Choroid plexus epithelial cell (primary cell): ENCODE data around the gene MRPL42.
"Not testable (repeated sequence)": the region's sequence is repeated elsewhere in the genome, so short reads cannot be mapped to it uniquely, and the experiment has no call there.

Source experiments
- DNase-seq: peaks from one replicate; pipeline ENCODE4 v3.0.0-alpha.2; 2010; ENCODE audit warnings: low read depth
- H3K4me3 ChIP-seq: 2 replicates; pipeline ENCODE4 v1.5.1; 2011; ENCODE audit warnings: low read depth, mild to moderate bottlenecking, control low read depth, low read length, moderate library complexity
- TF ChIP-seq, protein P1 (sequence below): conservative IDR thresholded peaks from 2 replicates; pipeline ENCODE4 v1.5.1; 2011; ENCODE audit warnings: low read depth, mild to moderate bottlenecking, control low read depth, inconsistent platforms, low read length, moderate library complexity

Gene MRPL42

DNA sequence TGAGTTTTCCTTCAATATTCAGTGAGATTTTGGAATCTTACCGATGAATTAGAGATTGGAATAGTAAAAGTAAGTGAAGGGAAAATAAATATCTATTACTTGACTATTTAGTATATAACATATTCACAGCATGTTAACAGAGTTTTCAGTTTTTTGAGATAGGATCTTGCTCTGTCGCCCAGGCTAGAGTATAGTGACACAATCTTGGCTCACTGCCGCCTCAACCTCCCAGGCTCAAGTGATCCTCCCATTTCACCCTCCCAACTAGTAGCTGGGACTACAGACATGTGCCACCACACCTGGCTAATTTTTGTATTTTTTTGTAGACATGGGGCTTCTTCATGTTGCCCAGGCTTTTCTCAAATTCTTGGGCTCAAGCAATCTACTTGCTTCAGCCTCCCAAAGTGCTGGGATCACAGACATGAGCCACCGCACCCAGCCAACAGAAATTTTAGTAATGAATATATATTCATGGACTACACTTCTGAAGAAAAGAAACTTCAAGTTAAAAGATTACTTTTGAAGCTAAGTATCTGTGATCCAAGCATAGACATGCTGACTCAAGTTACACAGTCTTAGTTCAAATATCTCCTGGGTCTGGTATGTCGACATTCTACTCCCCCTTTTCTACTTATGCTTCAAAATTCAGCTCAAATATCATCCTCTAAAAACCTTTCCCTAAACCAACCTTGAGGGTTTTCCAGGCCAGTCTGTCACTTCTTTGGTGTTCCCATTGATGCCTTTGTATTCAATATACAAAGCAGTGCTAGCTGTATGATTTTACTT lies 39.3 kb upstream of the MRPL42 start:
- TF ChIP-seq, protein P1, sequence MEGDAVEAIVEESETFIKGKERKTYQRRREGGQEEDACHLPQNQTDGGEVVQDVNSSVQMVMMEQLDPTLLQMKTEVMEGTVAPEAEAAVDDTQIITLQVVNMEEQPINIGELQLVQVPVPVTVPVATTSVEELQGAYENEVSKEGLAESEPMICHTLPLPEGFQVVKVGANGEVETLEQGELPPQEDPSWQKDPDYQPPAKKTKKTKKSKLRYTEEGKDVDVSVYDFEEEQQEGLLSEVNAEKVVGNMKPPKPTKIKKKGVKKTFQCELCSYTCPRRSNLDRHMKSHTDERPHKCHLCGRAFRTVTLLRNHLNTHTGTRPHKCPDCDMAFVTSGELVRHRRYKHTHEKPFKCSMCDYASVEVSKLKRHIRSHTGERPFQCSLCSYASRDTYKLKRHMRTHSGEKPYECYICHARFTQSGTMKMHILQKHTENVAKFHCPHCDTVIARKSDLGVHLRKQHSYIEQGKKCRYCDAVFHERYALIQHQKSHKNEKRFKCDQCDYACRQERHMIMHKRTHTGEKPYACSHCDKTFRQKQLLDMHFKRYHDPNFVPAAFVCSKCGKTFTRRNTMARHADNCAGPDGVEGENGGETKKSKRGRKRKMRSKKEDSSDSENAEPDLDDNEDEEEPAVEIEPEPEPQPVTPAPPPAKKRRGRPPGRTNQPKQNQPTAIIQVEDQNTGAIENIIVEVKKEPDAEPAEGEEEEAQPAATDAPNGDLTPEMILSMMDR: no peak
- no peak overlapping the region for H3K4me3 ChIP-seq
- peak; percentile 76 for DNase-seq

DNA sequence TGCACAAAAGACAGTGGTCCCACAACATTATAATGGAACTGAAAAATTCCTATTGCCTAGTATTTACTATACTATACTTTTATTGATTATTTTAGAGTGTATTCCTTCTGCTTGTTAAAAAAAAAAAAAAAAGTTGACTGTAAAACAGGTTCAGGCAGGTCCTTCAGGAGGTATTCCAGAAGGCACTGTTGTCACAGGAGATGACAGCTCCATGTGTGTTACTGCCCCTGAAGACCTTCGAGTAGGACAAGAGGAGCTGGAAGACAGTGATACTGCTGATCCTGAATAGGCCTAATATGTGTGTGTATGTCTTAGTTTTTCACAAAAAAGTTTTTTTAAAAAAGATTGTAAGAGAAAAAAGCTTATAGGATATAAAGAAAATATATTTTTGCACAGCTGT lies 37.9 kb upstream of the MRPL42 start:
- no peak for DNase-seq
- TF ChIP-seq, protein P1: no peak
- H3K4me3 ChIP-seq: no peak overlapping the region

DNA sequence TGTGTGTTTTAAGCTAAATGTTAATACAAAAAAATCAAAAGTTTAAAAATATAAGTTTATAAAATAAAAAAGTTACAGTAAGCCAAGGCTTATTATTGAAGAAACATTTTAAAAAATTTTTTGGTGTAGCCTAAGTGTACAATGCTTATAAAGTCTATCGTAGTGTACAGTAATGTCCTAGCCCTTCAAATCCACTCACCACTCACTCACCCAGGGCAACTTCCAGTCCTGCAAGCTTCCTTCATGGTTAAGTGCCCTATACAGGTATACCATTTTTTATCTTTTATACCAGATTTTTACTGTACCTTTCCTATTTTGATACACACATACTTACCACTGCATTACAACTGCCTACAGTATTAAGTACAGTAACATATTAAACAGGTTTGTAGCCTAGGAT lies 37.5 kb upstream of the MRPL42 start:
- no peak for DNase-seq
- TF ChIP-seq, protein P1: no peak
- no peak overlapping the region for H3K4me3 ChIP-seq

DNA sequence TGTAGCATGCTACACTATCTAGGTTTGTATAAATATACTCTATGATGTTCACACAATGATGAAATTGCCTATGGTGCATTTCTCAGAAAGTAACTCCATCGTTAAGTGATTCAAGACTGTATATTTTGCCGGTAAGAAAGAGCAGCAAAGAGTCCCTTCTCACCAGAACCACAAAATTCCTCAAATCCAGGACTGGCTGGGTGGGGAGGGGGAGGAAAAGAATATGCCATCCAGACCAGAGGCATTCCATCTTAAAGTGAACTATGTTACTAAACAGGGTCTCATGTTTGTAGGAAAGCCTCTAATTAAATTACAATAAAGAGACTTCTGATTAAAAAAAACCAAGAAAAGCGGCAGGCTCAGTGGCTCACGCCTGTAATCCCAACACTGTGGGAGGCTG lies 37.0 kb upstream of the MRPL42 start:
- no peak overlapping the region for H3K4me3 ChIP-seq
- TF ChIP-seq, protein P1: no peak
- no peak for DNase-seq

DNA sequence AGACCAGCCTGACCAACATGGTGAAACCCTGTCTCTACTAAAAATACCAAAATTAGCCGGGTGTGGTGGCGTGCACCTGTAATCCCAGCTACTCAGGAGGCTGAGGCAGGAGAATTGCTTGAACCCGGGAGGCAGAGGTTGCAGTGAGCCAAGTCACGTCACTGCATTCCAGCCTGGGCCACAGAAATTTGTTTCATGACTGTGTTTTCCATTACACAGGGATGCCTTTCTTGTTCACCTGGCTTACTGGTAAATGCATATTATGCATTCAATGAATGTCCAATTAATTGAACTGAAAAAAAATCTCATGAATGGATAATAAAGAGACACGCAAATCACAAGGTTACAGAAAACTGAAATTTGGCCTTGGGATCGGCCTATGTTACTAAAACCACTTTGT lies 35.3 kb upstream of the MRPL42 start:
- not testable (repeated sequence) for H3K4me3 ChIP-seq, DNase-seq

DNA sequence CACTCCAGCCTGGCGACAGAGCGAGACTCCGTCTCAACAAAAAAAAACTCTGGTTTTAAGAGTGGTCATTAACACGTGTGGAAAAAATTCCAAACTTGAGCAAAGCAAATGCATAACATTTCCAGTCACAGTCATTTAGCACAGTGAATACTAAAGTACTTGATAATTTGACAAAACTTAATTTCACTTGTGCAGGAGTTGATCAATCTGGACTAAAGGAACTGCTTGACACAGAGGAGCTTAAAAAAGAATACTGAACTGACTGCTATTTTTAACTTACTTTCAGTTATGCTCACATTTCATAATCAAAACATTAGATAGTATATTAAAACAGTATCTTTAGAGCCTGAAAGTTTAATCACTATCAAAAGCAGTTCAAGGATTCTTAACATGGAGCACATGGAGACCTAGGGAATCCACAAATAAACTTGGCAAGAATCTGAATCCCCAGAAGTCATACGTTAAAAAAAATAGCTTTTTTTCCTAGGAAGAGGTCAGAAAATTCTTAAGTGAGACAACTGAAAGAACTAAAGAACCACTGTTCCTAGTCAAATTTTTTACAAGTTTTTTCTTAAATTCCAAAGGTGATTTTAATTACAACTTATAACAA lies 33.0 kb upstream of the MRPL42 start:
- DNase-seq: no peak
- TF ChIP-seq, protein P1: no peak
- H3K4me3 ChIP-seq: no peak overlapping the region

DNA sequence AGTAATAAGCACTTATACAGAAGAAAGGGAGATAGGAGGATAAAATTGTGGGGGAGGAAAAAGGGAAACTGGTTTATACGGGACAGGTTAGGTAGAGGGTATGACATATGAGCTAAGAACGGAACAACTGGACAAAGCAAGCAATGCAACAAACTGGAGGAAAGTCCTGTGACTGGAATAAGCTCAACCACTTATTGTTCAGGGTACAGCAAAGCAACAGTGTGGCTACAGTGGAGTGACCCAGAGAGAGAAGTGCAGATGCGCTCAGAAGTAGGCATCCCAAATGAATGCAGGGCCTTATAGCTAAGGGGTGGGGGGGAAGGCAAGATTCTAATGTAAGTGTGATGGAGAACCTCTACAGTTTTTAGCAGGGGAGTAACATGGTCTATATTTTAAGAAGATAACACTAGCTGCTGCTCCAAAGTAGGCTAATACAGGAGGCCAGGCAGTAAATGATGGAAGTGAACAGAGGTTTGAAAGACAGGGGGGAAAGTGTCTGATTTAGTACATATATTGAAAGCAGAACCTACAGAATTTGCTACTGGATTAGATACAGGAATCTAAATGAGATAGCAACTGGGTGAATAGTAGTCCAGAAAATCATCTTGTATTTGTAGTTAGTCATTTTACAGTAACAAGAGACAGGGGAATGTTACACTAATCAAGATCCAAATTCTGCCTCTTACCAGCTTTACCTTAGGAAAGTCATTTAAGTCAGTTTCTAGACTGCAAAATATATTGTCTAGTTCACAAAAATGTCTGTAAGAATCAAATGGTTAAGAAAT lies 28.9 kb upstream of the MRPL42 start:
- DNase-seq: no peak
- TF ChIP-seq, protein P1: no peak
- H3K4me3 ChIP-seq: no peak overlapping the region
